Caki2 (cell line): ENCODE results near the gene SMIM11. TPM values are rescaled to one million over a fixed set of nuclear protein-coding genes. Genes with fewer than 3 reads are reported as not detected.
"Not testable (repeated sequence)": the region's sequence is repeated elsewhere in the genome, so short reads cannot be mapped to it uniquely, and the experiment has no call there.

Experiments
- DNase-seq: peaks from one replicate; pipeline ENCODE4 v3.0.0-alpha.2; 2015; ENCODE audit warnings: low read depth
- in situ Hi-C: cut with HindIII; loops from 2 replicates; pipeline ENCODE4 v1.10.0; 2016; ENCODE audit warnings: low sequenced_read_pairs, low pct_unique_long_range_greater_than_20kb, mixed read lengths
- total RNA-seq: library from RNA; depleted of rRNA; stranded (reverse); fragments of >200 nt; shearing (Covaris generic); gene quantifications from 2 replicates; pipeline ENCODE4 v1.2.3, GENCODE V29; 2014; ENCODE audit warnings: low replicate concordance; rRNA removed

The SMIM11 gene
- total RNA-seq, 1 experiment from 2014 or later: 88.8 TPM

DNA sequence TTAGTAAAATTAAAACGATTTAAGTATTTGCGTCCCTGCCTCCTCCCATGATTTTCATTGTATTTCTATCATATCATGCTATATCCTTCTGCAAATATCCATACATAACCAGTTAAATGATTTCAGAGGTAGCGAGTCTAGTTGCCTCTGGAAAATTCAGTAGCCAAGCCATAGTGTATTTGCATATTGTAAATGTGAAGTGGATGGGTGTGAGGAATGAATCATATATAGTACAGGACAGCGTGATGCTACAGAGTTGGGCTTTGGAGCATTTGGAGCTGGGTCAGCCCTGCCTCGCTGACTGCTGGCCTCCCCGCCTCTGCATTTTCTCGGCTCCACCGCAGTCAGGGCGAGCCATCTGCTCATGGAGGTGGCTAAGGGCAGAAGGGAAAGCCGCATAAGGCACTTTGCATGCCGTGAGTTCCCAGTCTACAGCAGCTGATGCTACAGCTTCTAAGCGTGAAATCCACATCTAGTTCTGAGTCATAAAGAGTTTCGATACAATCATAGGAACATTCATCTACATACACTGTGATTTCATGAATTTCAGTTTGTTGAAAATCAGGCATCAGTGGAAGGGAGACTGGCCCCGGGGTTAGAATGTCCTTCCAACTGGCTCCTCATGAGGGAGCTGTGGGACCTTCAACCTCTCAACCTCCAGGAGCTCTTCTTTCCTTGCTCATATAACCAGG lies 8.6 kb downstream of the SMIM11 start:
- DNase-seq, in situ Hi-C loops: not testable (repeated sequence)

DNA sequence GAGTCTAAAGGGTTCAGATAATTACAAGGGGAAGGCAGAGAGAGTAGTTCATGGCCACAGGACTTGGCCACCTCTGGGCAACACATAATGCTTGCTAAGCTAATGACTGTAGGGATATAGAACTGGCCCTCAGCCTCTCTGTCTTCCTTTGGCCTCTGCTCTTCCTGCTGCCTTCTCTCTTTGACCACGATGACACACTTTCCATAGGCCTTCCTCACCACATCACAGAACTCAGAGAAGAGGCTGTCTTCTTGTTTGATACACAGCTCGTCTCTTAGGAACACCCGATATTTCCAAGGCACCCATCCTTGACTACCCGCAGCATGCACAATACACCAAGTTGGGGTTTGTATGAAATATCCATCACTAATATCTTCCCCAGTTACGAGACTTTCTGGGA lies 25.2 kb downstream of the SMIM11 start:
- DNase-seq, in situ Hi-C loops: not testable (repeated sequence)

DNA sequence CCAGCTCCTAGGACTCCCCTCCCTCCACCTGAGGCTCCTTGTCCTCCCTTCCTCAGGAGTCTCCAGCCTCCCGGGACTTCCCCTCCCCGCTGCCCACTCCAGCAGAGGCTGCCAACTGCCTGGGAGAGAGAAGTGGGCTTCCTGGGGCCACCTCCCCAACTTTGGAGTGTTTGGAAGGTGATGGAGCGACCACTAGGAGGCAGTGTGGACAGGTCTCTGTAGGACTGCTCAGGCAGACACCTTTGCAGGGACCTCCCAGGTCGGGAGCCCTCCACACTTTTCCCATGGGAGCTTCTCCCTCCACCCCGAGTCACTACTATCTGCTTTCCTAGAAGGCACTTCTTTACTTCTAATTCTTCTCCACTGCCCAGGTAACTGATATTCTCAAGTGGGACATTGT lies 29.4 kb downstream of the SMIM11 start:
- DNase-seq, in situ Hi-C loops: not testable (repeated sequence)

DNA sequence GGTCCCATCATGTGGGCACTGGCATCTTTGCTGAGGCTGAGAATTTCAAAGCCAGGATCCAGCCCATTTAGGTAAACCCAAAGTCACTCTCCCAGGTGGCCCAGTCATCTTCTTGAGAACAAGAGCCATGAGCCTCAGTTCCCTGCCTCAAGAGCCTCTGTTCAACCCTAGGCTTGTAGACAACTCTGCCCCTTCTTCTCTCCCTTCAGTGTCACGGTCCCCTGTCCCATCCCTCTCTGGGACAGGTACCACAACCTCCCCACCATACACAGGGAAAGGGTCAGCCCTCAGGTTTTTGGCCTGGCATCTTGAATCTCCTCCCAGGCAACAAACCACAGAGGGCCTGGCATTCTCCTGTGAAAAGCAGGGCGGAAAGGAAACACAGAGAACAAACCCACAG lies 30.4 kb downstream of the SMIM11 start:
- DNase-seq, in situ Hi-C loops: not testable (repeated sequence)

DNA sequence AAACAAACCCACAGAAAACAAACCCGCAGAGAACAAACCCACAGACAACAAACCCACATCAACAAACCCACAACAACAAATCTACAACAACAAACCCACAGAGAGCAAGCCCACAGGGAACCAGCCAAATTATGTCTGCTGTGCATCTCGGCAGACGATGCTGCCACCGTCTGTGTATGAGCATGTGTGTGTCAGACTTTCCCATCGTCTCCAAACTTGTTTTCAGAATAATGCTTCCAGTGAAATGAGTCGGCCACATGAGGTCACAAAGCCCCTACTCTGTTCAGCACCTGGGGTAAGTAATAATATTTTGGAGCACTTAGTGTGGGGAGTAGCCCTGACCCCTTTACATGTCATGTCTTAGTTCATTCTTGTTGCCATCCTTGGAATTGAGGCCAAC lies 30.8 kb downstream of the SMIM11 start:
- in situ Hi-C loops: not testable (repeated sequence)

DNA sequence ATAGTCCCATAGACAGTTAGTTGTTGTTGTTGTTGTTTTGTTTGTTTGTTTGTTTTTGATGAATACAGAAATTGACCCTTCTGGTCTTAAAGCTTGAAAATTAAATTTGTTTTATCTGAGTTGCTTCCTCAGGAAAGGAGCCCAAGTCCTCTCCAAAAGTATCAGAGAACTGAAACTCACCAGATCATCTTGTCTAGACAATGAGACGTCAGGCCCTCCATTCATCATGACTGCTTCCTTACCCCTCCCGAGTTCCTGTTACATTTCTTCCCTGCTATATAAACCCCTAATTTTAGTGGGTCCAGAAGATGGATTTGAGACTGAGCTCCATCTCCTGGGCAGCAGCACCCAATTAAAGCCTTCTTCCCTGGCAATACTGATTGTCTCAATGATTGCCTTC lies 31.4 kb downstream of the SMIM11 start:
- DNase-seq, in situ Hi-C loops: not testable (repeated sequence)

More for the DNA sequence above, 30.8 kb downstream of the SMIM11 start:
- not testable (repeated sequence) for DNase-seq

DNA sequence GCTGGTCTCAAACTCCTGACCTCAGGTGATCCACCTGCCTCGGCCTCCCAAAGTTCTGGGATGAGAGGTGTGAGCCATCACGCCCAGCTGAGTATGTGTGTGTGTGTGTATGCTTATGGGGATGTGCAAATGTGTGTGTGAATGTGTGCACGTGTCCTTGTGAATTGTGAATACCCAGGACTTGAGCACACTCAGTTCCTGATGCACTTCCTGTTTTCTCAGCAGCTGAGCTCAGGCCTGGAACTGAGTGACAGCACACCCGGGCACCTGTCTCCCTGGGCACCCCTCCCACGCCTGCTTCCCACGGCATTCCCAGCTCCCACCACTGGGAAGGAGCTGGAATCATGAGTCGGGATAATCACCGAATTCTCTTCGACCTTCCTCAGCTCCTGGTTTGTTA lies 32.0 kb downstream of the SMIM11 start:
- in situ Hi-C loops: not testable (repeated sequence)

DNA sequence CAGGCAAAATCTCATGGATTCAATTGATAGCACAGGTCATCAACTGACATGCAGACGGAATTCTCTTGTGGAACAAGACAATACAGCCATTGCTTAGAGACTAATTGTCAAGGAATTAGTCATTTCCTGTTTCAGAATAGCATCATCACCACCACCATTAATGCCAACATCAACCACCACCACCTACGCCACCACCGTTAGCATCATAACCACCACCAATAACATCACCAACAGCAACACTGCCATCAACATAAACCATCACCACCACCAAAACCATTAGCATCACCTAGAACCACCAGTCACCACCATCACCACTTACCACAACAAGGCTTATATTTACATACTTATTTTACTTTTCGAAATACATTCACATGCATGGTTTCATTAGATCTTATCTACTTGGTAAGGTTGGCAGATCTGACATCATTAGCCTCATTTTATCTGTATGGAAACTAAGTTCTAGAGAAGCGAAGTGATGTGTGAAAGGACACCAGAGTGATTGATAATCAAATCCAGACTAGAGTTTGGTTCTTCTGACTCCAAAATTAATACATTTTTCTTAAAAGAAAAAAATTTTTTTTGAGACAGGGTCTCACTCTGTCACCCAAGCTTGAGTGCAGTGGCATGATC lies 42.3 kb downstream of the SMIM11 start:
- DNase-seq, in situ Hi-C loops: not testable (repeated sequence)

More for the DNA sequence above, 32.0 kb downstream of the SMIM11 start:
- not testable (repeated sequence) for DNase-seq

DNA sequence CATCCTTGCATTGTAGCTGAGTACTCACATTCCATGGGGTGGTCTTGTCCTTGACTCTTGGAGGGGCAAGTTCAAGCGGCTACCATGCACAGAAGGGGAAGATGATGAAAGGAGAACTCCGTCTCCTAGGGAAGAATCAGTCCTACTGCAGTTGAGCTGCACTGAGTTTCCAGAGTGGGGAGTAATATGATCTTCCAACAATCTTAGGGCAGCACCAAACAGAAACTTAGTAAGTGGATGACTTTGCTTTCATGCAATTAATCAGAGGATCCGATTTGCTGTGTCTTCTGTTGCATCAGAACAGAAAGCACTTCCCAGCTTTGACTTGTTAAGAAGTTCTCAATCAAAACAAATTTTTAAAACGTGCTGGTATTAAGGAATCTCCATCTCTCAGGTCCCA lies 48.5 kb downstream of the SMIM11 start, which contains the start of gene SMIM34:
Gene SMIM34 (minus strand): TSS at position 147 of the 400 bp plus-strand sequence. CDS start 112 bp downstream, at position 35.
- DNase-seq, in situ Hi-C loops: not testable (repeated sequence)

DNA sequence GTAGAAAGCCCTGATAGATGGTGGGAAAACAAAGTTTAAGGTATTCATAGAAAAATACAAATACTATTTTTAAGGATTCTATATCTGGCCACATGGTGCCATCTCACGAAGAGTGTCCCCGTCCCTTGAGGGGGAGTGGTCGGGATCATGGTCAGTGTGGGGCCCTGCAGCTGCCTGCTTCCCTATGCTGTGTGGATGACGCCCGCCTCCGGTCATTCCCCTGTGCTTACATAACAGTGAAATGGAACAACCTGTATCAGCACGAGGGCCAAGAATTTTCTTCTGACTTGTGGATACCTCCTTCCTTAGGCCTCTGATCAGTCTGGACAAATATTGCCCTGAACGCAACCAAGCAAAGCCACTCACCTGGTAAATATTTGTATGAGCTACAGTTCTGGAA lies 52.0 kb downstream of the SMIM11 start:
- DNase-seq, in situ Hi-C loops: not testable (repeated sequence)

DNA sequence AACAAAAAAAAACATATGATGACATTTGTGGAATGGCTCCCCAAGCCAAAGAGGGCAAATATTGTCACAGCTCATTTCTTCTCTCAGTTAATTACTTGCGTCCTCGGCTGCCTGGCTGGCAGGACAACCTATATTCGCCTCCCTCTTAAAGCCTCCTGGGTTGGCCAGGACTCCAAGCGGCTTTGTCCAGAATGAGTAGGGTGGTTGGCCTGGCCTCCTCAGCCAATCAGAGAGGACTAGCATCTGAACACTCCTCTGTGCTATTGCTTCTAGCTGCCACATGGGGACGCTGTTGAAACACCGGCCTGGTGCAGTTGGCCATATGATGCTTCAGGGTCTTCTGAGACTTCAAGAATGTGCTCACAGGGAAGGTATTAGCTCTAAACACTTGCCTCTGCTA lies 53.1 kb downstream of the SMIM11 start:
- DNase-seq, in situ Hi-C loops: not testable (repeated sequence)

DNA sequence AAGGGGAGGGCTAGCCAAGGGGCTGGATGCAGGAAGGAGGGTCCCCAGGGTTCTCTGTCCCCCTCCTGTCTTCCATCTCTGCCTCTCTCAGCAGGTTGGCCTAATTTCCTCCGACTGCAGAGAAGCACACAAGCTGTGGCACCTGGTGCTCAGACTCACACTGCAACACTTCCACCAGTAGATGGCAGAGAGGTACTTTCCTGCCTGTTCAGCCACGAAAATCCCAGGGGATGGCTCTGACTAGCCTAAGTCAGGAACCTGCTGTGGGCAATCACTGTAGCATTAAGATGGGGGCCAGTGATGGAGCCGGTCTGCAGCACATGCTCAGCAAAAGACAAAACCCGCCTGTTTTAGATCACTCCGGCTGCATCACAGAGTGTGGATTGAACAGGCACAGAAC lies 54.4 kb downstream of the SMIM11 start:
- in situ Hi-C loops, DNase-seq: not testable (repeated sequence)

Other genes starting within 250 kb of the SMIM11 start
- gene KCNE2, start 11.5 kb upstream of the SMIM11 start, total RNA-seq: not detected in 2 replicates
- not detected in 2 replicates for gene SMIM34, start 48.4 kb downstream of the SMIM11 start, total RNA-seq
- gene KCNE1, start 136.7 kb downstream of the SMIM11 start, total RNA-seq: not detected in 2 replicates
- 5.6 and 6.3 TPM in 2 replicates for gene RCAN1, start 239.6 kb downstream of the SMIM11 start, total RNA-seq